Neural progenitor cell (in vitro differentiated cells): ENCODE measurements around the gene CHTF18.

Experiments used
- CTCF ChIP-seq: fragments of 200-600 bp; sonication (generic); IDR thresholded peaks from 2 replicates; pipeline ENCODE4 v1.5.1; 2017; ENCODE audit warnings: antibody characterized with exemption, mild to moderate bottlenecking
- EZH2 ChIP-seq: fragments of 200-600 bp; sonication (generic); IDR thresholded peaks from 2 replicates; pipeline ENCODE4 v1.6.1; 2017; ENCODE audit warnings: antibody characterized with exemption, mild to moderate bottlenecking, moderate library complexity
- EZH2phosphoT487 ChIP-seq: fragments of 200-600 bp; sonication (generic); IDR thresholded peaks from 2 replicates; pipeline ENCODE4 v1.6.1; 2017; ENCODE audit warnings: antibody characterized with exemption

GRCh38 chr16:819336-820043, 31.1 kb downstream of the CHTF18 start:
- no peak for TF ChIP-seq CTCF
- TF ChIP-seq EZH2, result no peak
- TF ChIP-seq EZH2phosphoT487, result no peak
